Activated CD4-positive, CD25-positive, alpha-beta regulatory T cell treated with anti-CD3 and anti-CD28 coated beads, Interleukin-2, amount 50 U/mL, for 16 hours (primary cell): ENCODE data around the gene DUSP3.

ENCODE experiments used
- DNase-seq: peaks from one replicate; pipeline ENCODE4 v3.0.0-alpha.2; 2020; ENCODE audit warnings: low read depth, low spot score

Gene DUSP3

GRCh38 chr17:43769426-43769825 is 9.4 kb downstream of the DUSP3 start:
- no peak for DNase-seq

GRCh38 chr17:43768943-43769342 is 9.8 kb downstream of the DUSP3 start:
- DNase-seq = no peak

- no peak for DNase-seq
These were observed 10.4 kb downstream of the DUSP3 start for GRCh38 chr17:43768382-43768781.

- no peak for DNase-seq
These were observed 11.1 kb downstream of the DUSP3 start for GRCh38 chr17:43767713-43768059.

DNA sequence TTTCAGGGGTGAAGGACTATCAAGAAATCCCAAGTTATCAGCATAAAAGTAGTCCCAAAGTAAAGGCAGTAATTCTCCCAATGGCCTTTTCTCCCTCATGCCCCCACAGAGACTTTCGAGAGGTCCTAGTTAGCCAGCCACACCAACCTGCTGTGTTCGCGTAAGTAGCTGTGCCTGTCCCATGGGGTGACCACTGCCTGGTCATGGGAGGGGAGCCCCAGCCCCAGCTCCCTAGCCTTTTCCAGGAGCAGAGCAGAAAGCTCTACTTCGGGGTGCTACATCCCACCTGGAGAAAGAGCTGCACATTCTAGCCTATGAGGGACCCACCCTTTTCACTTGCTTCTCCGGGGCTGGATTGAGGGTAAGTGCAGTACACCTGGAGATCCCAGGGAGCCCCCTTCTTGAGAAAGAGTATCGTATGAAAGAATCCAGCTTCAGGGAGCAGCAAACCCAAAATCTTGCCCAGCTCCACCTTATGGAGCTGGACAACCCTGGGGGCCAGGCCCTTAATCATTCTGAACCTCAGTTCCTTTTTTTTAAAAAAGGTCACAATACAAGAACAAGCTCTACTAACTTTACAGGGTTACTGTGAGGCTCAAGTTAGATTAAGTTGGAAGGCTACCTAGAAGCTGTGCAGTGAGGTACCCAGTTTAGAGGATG is 11.6 kb downstream of the DUSP3 start:
- no peak for DNase-seq

- peak; percentile 9 for DNase-seq
These were observed 12.2 kb downstream of the DUSP3 start for GRCh38 chr17:43766413-43767052.

DNA sequence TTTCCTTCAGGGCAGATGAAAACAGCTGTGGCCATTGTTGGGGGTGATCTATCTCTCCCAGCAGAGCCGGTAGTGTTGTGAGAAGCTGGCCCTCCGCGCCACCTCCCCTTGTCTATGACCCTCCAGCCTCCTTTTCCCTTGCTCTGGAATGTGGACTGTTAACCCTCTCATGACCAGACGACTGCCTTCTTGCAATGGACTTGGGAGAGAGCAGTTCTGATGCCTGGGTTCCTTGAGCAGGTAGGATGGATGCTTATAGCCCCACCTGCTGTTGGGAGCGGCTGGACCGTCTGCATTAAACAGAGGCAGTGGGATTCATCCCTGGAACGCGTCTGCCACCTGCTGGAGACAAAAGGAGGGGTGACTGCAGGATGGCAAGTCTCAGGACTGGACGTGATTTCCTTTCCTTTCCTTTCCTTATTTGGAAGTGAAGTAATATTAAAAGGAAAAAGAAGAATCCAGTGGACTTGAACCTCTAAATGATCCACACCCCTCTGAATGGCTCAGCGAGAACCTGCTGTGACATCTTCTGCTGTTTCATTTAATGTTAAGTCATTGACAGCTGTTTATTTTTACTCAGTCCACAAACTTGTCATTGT is 18.4 kb downstream of the DUSP3 start:
- peak; percentile 74 for DNase-seq

- no peak for DNase-seq
These were observed 18.9 kb downstream of the DUSP3 start for GRCh38 chr17:43759836-43760235.

DNA sequence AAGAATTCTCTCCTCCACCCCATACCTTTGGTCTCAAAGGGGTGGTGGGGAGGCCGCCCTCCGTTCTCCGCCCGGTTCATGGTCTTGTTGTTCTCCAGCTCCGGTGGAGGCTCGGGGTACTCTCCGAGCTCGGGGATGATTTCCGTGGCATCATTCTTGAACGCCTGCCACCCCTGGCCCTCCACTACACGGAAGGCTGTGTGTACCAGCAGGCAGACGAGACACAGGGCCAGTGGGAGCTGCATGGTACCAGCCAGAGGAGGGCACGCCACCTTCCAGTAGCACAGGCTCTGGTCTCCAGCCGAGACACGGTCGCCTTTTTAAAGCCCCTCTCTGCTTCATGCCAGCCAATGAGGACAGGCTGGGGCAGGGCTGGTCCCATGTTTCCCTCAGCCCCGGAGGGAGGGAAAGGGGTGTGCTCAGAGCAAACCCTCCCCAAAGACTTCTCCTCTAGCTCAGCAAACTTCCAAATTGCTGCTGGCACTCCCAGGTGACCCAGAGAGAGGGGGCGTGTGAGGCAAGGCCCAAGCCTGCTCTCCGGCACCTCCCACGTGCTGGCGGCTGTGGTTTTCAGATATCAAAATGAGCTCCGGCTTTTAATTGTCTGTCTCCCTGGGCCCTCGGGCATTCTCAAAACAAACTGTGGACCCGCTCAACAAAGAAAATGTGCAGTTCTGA is 20.1 kb downstream of the DUSP3 start, which contains the start of gene SOST:
Gene SOST (minus strand): TSS at position 295 of the 678 bp plus-strand sequence. CDS start 50 bp downstream, at position 245.
- DNase-seq = no peak

- DNase-seq = no peak
These were observed 20.7 kb downstream of the DUSP3 start for GRCh38 chr17:43758086-43758485.

GRCh38 chr17:43757171-43757660 is 21.6 kb downstream of the DUSP3 start:
- DNase-seq = no peak

GRCh38 chr17:43756201-43756600 is 22.6 kb downstream of the DUSP3 start:
- DNase-seq = no peak

DNA sequence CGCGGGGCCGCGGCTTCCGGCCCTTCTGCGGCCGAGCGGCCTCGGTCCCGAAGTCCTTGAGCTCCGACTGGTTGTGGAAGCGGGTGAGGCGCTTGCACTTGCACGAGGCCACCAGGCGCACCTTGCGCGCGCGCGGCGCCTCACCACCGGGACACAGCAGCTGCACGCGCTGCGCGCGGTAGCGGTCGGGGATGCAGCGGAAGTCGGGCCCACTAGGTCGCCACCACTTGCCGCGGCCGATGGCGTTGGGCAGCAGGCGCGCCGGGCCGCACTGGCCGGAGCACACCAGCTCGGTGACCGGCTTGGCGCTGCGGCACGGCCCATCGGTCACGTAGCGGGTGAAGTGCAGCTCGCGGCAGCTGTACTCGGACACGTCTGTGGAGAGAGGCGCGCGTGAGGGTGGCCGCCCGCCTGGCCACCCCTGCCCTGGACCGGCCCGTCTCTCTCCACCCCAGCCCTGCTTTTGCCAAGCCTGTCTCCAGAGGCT is 23.3 kb downstream of the DUSP3 start:
- DNase-seq = no peak

- no peak for DNase-seq
These were observed 23.8 kb downstream of the DUSP3 start for GRCh38 chr17:43754947-43755346.

DNA sequence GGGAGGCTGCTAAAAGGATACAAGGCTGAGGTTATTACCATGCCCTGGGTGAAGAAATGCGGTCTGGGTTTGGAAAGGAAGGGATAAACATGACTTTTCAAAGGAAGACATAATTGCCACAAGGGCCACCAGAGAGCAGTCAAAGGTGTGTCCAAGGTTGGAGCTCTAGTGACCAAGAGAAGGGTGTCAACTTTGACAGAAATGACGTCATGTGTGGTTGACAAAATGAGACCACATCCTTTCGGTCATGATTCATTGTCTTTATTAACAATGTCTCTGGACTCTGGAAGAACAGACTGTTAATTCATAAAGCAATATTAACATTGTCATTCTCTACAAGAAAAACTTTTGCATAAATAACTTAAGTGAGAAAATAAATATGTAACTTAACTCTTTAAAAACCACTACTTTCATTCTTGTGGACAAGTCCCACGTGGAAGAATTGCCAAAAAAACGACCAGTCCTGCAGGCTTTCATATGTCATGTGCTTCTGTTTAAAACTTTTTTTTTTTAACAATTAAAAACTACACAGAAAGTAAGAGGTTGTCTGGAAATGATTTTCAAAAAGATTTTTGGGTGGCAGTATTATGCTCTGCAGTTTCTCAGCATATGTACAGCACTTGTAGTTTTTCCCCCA is 25.2 kb downstream of the DUSP3 start:
- DNase-seq = no peak

DNA sequence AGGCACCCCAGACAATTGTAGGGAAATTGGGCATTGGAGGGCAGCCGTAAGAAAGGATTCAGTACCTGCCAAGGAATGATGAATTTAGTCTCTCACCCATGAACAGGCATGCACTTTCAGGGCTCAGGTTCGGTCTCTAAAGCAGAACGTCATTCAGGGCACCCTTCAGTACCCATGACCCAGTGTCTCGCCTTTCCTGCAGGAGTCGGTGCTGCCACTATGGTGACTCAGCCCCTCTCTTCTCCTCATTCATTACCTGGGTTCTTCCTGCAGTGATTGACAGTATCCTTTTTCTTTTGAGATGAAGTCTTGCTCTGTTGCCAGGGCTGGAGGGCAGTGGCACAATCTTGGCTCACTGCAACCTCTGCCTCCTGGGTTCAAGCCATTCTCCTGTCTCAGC is 28.6 kb downstream of the DUSP3 start:
- no peak for DNase-seq

DNA sequence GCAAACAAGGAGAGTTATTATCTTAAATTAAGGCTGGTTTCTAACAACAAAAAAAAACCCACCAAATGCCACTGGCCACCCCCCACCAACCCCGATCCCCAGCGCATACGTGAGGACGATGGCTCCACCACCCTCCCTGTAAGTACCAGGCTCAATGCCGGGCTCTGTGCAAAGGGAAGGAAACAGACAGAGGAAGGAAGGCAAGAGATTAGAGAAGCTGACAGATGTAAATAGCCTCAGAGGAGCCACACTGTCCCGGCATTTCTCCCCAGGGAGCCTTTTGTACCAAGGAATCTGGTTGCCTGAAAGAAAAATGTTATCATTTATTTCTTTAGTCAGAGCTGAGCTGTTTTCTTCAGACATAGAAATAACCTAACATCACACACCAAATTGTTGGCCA is 33.2 kb downstream of the DUSP3 start:
- no peak for DNase-seq

DNA sequence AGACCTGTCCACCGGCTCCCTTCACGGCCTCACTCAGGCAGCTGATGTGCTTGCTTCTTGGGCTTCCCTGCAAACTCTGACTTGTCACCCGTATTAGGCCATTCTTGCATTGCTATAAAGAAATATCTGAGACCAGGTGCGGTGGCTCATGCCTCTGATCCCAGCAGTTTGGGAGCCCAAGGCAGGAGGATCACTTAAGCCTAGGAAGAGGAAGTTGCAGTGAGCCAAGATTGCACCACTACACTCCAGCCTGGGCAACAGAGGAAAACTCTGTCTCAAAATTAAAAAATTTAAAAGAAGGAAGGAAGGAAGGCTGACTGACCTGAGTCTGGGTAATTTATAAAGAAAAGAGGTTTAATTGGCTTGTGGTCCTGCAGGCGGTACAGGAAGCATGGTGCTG is 37.1 kb downstream of the DUSP3 start:
- no peak for DNase-seq

DNA sequence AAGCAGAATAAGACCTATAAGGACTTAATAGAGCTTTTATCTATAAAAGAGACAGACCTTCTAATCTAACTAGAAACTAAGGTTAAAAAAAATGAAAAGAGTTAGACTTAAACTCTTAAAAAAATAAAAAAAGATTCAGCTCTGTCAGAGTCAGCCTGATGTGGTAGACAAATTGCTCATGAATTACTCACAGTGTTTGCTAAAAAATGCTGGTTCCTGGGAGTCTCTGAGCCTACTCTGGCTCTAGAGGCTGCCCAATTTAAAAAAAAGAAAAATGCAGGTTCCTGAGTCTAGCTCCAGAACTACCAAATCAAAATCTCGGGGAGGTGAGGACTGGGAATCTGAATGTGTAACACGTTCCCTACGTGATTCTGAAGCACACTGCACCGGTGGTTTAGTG is 38.2 kb downstream of the DUSP3 start:
- no peak for DNase-seq

DNA sequence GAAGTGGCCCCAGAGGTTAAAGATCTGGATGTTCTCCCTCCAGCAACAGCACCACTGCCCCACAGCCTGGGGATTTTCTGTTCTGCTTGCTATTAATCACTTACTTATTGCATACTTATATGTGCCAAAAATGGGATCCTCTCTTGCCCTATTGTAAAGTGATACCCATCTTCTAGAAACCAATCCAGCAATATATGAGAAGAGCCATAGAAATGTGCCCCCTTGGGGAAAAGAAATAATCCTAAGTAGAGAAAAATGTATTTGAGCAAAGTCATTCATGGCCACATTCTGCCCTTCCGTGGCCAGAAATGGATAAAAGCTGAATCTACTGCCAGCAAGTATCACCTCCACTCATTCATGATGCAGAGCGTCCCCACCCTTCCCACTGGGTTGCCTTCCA is 41.1 kb downstream of the DUSP3 start:
- no peak for DNase-seq

GRCh38 chr17:43736389-43736788 is 42.4 kb downstream of the DUSP3 start:
- no peak for DNase-seq

DNA sequence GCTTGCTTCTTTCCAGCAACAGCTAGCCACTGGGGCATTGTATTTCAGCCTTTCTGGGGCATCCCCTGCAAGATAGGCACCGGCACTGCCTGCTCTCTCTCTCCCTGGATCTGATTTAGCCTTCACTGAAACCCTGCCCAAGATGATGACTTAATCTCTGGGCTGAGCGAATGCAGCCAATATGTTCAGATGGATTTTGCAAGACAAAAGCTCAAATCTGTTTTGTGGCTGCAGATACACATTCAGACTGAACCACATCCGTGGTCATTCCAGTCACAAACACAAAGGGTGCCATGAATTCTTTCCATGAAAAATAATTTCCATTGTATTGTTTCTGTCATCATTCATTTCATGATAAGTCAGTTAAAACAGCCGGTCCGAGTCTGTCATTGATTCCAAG is 44.4 kb downstream of the DUSP3 start:
- DNase-seq = no peak
